ENCODE measurements around the gene SETD3.

DNA sequence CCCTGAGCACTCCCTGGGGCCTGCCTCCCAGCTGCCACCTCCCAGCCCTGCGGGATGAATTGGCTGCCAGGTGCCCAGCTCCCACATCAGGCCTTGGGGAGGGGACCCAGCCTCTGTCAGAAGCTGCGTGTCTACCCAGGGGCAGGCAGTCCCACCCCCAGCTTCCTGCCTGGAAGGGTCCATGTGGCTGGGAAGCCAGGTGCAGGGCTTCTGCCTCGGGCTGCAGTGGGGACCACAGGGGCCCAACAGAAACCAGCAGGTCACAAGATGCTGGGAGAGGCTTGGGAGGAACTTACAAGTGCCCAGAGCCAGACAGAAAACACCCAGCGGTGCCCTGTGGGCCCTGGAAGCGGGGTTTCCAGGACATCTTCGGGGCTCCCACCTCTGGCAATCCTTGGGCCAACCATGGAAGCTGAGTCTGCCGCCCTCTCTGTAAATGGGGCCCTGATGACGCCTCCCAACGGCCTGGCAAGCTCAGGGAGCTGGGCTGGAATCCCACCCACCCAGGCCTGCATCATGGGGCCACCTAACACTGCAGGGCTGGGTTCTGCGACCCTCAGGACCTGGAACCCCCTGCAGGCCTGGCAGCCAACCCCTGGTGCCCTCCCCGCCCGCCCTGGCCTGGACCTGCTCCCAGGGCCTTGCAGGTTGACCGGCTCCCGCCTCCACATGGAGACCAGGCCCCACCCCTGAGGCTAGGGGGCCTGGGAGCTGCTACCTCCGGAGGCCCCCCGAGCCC lies 37.2 kb upstream of the SETD3 start:
- TF ChIP-seq POLR2A (IDR thresholded peaks at IDR 0.05; ENCODE audit: low read depth, low read length) (no peak), POLR2AphosphoS5 (IDR thresholded peaks at IDR 0.05; ENCODE audit: low read depth, low read length) (no peak), TAF1 (IDR thresholded peaks at IDR 0.05; ENCODE audit: low read depth, low read length) (no peak)
